Kidney capillary endothelial cell (primary cell): Measurements from ENCODE around the gene MYL6.

Experiments used
- DNase-seq: peaks from one replicate; pipeline ENCODE4 v3.0.0-alpha.2; 2018; ENCODE audit warnings: low spot score

The MYL6 gene

GRCh38 chr12:56129206-56129941 is 28.8 kb upstream of the MYL6 start:
- no peak for DNase-seq

- DNase-seq, result no peak
Observed at GRCh38 chr12:56129942-56130495, 28.1 kb upstream of the MYL6 start.

GRCh38 chr12:56130876-56131275 is 27.3 kb upstream of the MYL6 start:
- no peak for DNase-seq

- no peak for DNase-seq
Observed at GRCh38 chr12:56134897-56135296, 23.3 kb upstream of the MYL6 start.

- DNase-seq, result no peak
Observed at GRCh38 chr12:56137853-56138571, 20.1 kb upstream of the MYL6 start.

- DNase-seq, result no peak
Observed at GRCh38 chr12:56141946-56142784, 16.0 kb upstream of the MYL6 start.

GRCh38 chr12:56143217-56143616 is 14.9 kb upstream of the MYL6 start:
- DNase-seq, result no peak

GRCh38 chr12:56143870-56144269 is 14.3 kb upstream of the MYL6 start:
- no peak for DNase-seq

- DNase-seq, result no peak
Observed at GRCh38 chr12:56145217-56145616, 12.9 kb upstream of the MYL6 start.

- DNase-seq, result no peak
Observed at GRCh38 chr12:56146492-56147460, 11.4 kb upstream of the MYL6 start.

GRCh38 chr12:56150563-56150962 is 7.6 kb upstream of the MYL6 start:
- no peak for DNase-seq

GRCh38 chr12:56151672-56152131 is 6.5 kb upstream of the MYL6 start:
- no peak for DNase-seq

- DNase-seq, result peak; percentile 88
Observed at GRCh38 chr12:56152132-56152755, 5.9 kb upstream of the MYL6 start, which contains the start of gene MYL6B. Gene MYL6B (plus strand): TSS chr12:56152587. CDS start chr12:56153919, 1,332 bp downstream.

GRCh38 chr12:56152756-56153677 is 5.1 kb upstream of the MYL6 start:
- DNase-seq, result no peak

- no peak for DNase-seq
Observed at GRCh38 chr12:56153678-56154065, 4.5 kb upstream of the MYL6 start.

GRCh38 chr12:56154246-56154771 is 3.9 kb upstream of the MYL6 start:
- no peak for DNase-seq

- DNase-seq, result no peak
Observed at GRCh38 chr12:56154818-56155217, 3.3 kb upstream of the MYL6 start.

GRCh38 chr12:56155256-56155845 is 2.8 kb upstream of the MYL6 start:
- DNase-seq, result no peak
